Liver (tissue), 9 donors: ENCODE results near the gene PYCARD. TPM values are rescaled to one million over a fixed set of nuclear protein-coding genes. Genes with fewer than 3 reads are reported as not detected.

Experiments
- DNase-seq: peaks from one replicate; pipeline ENCODE4 v3.0.0-alpha.2; 2017; ENCODE audit warnings: low spot score
- H3K27ac ChIP-seq, 2 donors: one replicate each; pipeline ENCODE4 v1.7.0; 2013; ENCODE audit warnings: inconsistent platforms in 2 of 2, low read length in 2 of 2, control low read depth in 1 of 2, low read depth in 1 of 2, mild to moderate bottlenecking in 1 of 2
- H3K27me3 ChIP-seq, 4 donors: one replicate each; pipeline versions ENCODE4 v1.6.1 to v1.7.0; 2013; ENCODE audit warnings: low read length in 3 of 4, inconsistent platforms in 1 of 4, mild to moderate bottlenecking in 1 of 4, moderate library complexity in 1 of 4; ENCODE audit not compliant: control insufficient read depth in 4 of 4, insufficient read depth in 4 of 4
- H3K36me3 ChIP-seq, 4 donors: one replicate each; pipeline versions ENCODE4 v1.6.1 to v1.7.0; 2013; ENCODE audit warnings: low read length in 3 of 4, mild to moderate bottlenecking in 3 of 4, low read depth in 1 of 4, moderate library complexity in 1 of 4; ENCODE audit not compliant: control insufficient read depth in 4 of 4, insufficient read depth in 3 of 4
- H3K4me1 ChIP-seq, 4 donors: one replicate each; pipeline versions ENCODE4 v1.6.1 to v1.7.0; 2013; ENCODE audit warnings: low read length in 3 of 4, mild to moderate bottlenecking in 3 of 4, moderate library complexity in 1 of 4; ENCODE audit not compliant: control insufficient read depth in 4 of 4, insufficient read depth in 4 of 4
- H3K4me3 ChIP-seq, 3 donors: one replicate each; pipeline versions ENCODE4 v1.6.1 to v1.7.0; 2013; ENCODE audit warnings: low read length in 3 of 3, control low read depth in 1 of 3, low read depth in 1 of 3, mild to moderate bottlenecking in 1 of 3
- H3K9ac ChIP-seq, 2 donors: one replicate each; pipeline ENCODE4 v1.7.0; 2013; ENCODE audit warnings: low read length in 2 of 2, mild to moderate bottlenecking in 2 of 2, moderate library complexity in 2 of 2, control low read depth in 1 of 2, low read depth in 1 of 2
- H3K9me3 ChIP-seq, 4 donors: one replicate each; pipeline versions ENCODE4 v1.6.1 to v1.7.0; 2013; ENCODE audit warnings: low read length in 3 of 4; ENCODE audit not compliant: control insufficient read depth in 4 of 4
- EGR1 ChIP-seq, 2 donors: IDR thresholded peaks; 2 replicates each; pipeline ENCODE4 v1.6.1; 2016 to 2018; ENCODE audit warnings: antibody characterized with exemption in 2 of 2, low read depth in 2 of 2
- FOXA1 ChIP-seq: IDR thresholded peaks from 2 replicates; pipeline ENCODE4 v1.6.1; 2016; ENCODE audit warnings: antibody characterized with exemption
- FOXA2 ChIP-seq: IDR thresholded peaks from 2 replicates; pipeline ENCODE4 v1.6.1; 2016; ENCODE audit warnings: antibody characterized with exemption
- GABPA ChIP-seq, 2 donors: IDR thresholded peaks in 1 of 2; conservative IDR thresholded peaks in 1 of 2; 2 replicates each; pipeline ENCODE4 v1.6.1; 2016; ENCODE audit warnings: antibody characterized with exemption in 2 of 2, mild to moderate bottlenecking in 1 of 2, moderate library complexity in 1 of 2
- HNF4A ChIP-seq, 2 donors: conservative IDR thresholded peaks; 2 replicates each; pipeline ENCODE4 v1.6.1; 2016; ENCODE audit warnings: antibody characterized with exemption in 2 of 2, mild to moderate bottlenecking in 2 of 2
- HNF4G ChIP-seq: IDR thresholded peaks from 2 replicates; pipeline ENCODE4 v1.6.1; 2016; ENCODE audit warnings: antibody characterized with exemption
- JUND ChIP-seq, 2 donors: IDR thresholded peaks; 2 replicates each; pipeline ENCODE4 v1.6.1; 2016; ENCODE audit warnings: antibody characterized with exemption in 2 of 2
- RXRA ChIP-seq, 2 donors: IDR thresholded peaks; 2 replicates each; pipeline ENCODE4 v1.6.1; 2017 to 2018; ENCODE audit warnings: antibody characterized with exemption in 2 of 2, mild to moderate bottlenecking in 1 of 2
- SP1 ChIP-seq: IDR thresholded peaks from 2 replicates; pipeline ENCODE4 v1.6.1; 2018; ENCODE audit warnings: antibody characterized with exemption, mild to moderate bottlenecking
- TAF1 ChIP-seq: conservative IDR thresholded peaks from 2 replicates; pipeline ENCODE4 v1.6.1; 2016; ENCODE audit warnings: antibody characterized with exemption, mild to moderate bottlenecking
- YY1 ChIP-seq: IDR thresholded peaks from 2 replicates; pipeline ENCODE4 v1.6.1; 2016; ENCODE audit warnings: antibody characterized with exemption, mild to moderate bottlenecking
- WGBS: extraction: QIAGEN DNeasy Blood & Tissue Kit; methylation state at CpG from one replicate; pipeline ENCODE4 v1.1.7; 2013; 5-methylcytosine and 5-hydroxymethylcytosine counted together
- polyA plus RNA-seq, 2 donors: library from polyadenylated mRNA; stranded (reverse) in 1 of 2; unstranded in 1 of 2; fragments of 200-250 nt in 1 of 2; fragments of >200 nt in 1 of 2; fragmentation: Nextera tagmentation in 1 of 2; extraction: Ambion mirVana in 1 of 2; gene quantifications; one replicate each; pipeline versions ENCODE4 v1.2.1 to v1.2.3, GENCODE V29; 2013 to 2015
- total RNA-seq, 2 donors: library from RNA; depleted of rRNA; stranded (reverse); fragments of >200 nt; gene quantifications; one replicate each; pipeline ENCODE4 v1.2.3, GENCODE V29; 2014
- TF ChIP-seq, protein P1 (sequence below): IDR thresholded peaks from 2 replicates; pipeline ENCODE4 v1.6.1; 2016; ENCODE audit warnings: antibody characterized with exemption
- TF ChIP-seq, protein P2 (sequence below): IDR thresholded peaks from 2 replicates; pipeline ENCODE4 v1.6.1; 2016; ENCODE audit warnings: antibody characterized with exemption
- TF ChIP-seq, protein P3 (sequence below): fragments of 150-350 bp; IDR thresholded peaks from 2 replicates; pipeline ENCODE4 v1.5.1; 2017; ENCODE audit warnings: improper control_type of control experiment, low read depth, low read length; ENCODE audit not compliant: missing input control
- TF ChIP-seq, protein P4 (sequence below): IDR thresholded peaks from 2 replicates; pipeline ENCODE4 v1.6.1; 2016; ENCODE audit warnings: antibody characterized with exemption
- donor health status: healthy.
- donor health status: healthy.
- donor health status: healthy.
- donor health status: healthy.
- donor health status: healthy.

The PYCARD gene
- total and polyA plus RNA-seq, 4 donors, result 6.7 to 35.9 (median 10.8) TPM

DNA sequence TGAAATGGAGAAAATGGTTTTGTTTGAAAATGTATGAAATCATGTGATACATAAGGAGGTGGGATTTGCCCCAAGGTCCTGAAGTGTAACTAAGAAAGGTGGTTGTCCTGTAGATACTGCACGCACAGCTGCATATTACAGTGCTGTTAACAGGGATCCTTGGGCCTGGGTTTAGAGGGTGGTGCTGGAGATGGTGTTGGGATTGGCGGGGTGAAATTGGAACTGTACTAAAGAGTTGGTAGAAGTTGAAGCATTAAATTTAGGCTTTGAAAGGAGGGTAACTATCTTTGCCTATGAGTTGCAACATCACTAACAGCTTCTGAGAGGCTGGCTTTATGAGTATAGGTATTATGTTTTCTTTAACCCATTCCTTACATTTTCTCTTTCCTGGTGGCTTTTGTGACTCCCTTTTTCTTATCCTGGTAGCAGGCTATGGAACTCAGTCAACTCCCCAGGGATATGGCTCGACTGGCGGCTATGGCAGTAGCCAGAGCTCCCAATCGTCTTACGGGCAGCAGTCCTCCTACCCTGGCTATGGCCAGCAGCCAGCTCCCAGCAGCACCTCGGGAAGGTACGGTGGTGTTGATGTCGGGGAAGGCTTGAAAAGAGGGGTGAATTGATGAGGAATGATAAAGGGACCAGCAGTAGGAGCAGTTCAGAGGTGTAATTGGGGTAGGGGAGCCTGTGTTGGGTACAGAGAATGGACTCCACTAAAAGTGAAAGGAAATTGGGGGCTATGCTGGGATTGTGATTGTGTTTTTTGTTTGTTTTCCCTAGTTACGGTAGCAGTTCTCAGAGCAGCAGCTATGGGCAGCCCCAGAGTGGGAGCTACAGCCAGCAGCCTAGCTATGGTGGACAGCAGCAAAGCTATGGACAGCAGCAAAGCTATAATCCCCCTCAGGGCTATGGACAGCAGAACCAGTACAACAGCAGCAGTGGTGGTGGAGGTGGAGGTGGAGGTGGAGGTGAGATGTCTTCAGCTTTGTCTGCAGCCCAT lies 18.8 kb downstream of the PYCARD start:
- Histone ChIP-seq H3K9me3 (no peaks in the 10 kb centered on the region), H3K27me3 (no peaks in the 10 kb centered on the region), H3K36me3 (peaks cover 11 to 57% (median 53%) of the 10 kb centered on the region in 4 donors), H3K27ac (no peak overlapping the region), H3K9ac (no peak overlapping the region), H3K4me3 (no peak overlapping the region), H3K4me1 (peaks cover 7 to 36% (median 27%) of the 10 kb centered on the region in 4 donors)
- no peak for DNase-seq
- TF ChIP-seq YY1, result no peak
- TF ChIP-seq, protein P1, sequence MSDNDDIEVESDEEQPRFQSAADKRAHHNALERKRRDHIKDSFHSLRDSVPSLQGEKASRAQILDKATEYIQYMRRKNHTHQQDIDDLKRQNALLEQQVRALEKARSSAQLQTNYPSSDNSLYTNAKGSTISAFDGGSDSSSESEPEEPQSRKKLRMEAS, result no peak
- no peak for TF ChIP-seq TAF1
- TF ChIP-seq HNF4A (conservative IDR thresholded peaks at IDR 0.05), result no peak
- TF ChIP-seq GABPA (IDR thresholded peaks at IDR 0.05 in 1 of 2, conservative IDR thresholded peaks at IDR 0.05 in 1 of 2), result no peak
- TF ChIP-seq EGR1 (IDR thresholded peaks at IDR 0.05; ENCODE audit: low read depth in 2 of 2), result no peak
- no peak for TF ChIP-seq JUND (IDR thresholded peaks at IDR 0.05)
- TF ChIP-seq FOXA2, result no peak
- TF ChIP-seq RXRA (IDR thresholded peaks at IDR 0.05), result no peak
- TF ChIP-seq HNF4G, result no peak
- TF ChIP-seq, protein P2, sequence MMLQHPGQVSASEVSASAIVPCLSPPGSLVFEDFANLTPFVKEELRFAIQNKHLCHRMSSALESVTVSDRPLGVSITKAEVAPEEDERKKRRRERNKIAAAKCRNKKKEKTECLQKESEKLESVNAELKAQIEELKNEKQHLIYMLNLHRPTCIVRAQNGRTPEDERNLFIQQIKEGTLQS, result no peak
- TF ChIP-seq FOXA1, result no peak
- TF ChIP-seq, protein P3, sequence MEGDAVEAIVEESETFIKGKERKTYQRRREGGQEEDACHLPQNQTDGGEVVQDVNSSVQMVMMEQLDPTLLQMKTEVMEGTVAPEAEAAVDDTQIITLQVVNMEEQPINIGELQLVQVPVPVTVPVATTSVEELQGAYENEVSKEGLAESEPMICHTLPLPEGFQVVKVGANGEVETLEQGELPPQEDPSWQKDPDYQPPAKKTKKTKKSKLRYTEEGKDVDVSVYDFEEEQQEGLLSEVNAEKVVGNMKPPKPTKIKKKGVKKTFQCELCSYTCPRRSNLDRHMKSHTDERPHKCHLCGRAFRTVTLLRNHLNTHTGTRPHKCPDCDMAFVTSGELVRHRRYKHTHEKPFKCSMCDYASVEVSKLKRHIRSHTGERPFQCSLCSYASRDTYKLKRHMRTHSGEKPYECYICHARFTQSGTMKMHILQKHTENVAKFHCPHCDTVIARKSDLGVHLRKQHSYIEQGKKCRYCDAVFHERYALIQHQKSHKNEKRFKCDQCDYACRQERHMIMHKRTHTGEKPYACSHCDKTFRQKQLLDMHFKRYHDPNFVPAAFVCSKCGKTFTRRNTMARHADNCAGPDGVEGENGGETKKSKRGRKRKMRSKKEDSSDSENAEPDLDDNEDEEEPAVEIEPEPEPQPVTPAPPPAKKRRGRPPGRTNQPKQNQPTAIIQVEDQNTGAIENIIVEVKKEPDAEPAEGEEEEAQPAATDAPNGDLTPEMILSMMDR, result no peak
- 90% methylated on average over 10 of the region's 10 CpGs for WGBS

DNA sequence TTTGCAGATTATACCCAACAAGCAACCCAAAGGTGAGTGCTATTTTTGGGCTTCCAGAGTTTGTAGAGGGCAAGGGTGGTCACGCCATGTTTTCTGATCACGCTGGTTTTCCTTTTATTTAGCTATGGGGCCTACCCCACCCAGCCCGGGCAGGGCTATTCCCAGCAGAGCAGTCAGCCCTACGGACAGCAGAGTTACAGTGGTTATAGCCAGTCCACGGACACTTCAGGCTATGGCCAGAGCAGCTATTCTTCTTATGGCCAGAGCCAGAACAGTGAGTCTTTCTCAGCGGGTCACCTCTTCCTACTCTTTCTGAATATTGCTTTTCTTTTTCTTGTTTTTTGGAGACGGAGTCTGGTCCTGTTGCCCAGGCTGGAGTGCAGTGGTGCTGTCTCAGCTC lies 20.2 kb downstream of the PYCARD start:
- Histone ChIP-seq H3K4me3 (no peak overlapping the region), H3K27me3 (no peaks in the 10 kb centered on the region), H3K36me3 (peaks cover 11 to 43% (median 41%) of the 10 kb centered on the region in 4 donors), H3K27ac (no peak overlapping the region), H3K4me1 (peaks cover 7 to 37% (median 27%) of the 10 kb centered on the region in 4 donors), H3K9ac (no peak overlapping the region), H3K9me3 (no peaks in the 10 kb centered on the region)
- TF ChIP-seq HNF4A (conservative IDR thresholded peaks at IDR 0.05), result no peak
- TF ChIP-seq GABPA (IDR thresholded peaks at IDR 0.05 in 1 of 2, conservative IDR thresholded peaks at IDR 0.05 in 1 of 2), result no peak
- TF ChIP-seq, protein P4, sequence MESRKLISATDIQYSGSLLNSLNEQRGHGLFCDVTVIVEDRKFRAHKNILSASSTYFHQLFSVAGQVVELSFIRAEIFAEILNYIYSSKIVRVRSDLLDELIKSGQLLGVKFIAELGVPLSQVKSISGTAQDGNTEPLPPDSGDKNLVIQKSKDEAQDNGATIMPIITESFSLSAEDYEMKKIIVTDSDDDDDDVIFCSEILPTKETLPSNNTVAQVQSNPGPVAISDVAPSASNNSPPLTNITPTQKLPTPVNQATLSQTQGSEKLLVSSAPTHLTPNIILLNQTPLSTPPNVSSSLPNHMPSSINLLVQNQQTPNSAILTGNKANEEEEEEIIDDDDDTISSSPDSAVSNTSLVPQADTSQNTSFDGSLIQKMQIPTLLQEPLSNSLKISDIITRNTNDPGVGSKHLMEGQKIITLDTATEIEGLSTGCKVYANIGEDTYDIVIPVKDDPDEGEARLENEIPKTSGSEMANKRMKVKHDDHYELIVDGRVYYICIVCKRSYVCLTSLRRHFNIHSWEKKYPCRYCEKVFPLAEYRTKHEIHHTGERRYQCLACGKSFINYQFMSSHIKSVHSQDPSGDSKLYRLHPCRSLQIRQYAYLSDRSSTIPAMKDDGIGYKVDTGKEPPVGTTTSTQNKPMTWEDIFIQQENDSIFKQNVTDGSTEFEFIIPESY, result no peak
- no peak for TF ChIP-seq HNF4G
- no peak for TF ChIP-seq SP1
- DNase-seq, result no peak
- whole genome bisulfite sequencing, result 70% methylated on average over 7 of the region's 7 CpGs
